ENCODE data around the gene TTLL13. TPM values are rescaled to one million over a fixed set of nuclear protein-coding genes. Genes with fewer than 3 reads are reported as not detected.
"Not testable (repeated sequence)": the region's sequence is repeated elsewhere in the genome, so short reads cannot be mapped to it uniquely, and the experiment has no call there.

Gene TTLL13
- total RNA-seq, 4 donors from 2014 or later: not detected

DNA sequence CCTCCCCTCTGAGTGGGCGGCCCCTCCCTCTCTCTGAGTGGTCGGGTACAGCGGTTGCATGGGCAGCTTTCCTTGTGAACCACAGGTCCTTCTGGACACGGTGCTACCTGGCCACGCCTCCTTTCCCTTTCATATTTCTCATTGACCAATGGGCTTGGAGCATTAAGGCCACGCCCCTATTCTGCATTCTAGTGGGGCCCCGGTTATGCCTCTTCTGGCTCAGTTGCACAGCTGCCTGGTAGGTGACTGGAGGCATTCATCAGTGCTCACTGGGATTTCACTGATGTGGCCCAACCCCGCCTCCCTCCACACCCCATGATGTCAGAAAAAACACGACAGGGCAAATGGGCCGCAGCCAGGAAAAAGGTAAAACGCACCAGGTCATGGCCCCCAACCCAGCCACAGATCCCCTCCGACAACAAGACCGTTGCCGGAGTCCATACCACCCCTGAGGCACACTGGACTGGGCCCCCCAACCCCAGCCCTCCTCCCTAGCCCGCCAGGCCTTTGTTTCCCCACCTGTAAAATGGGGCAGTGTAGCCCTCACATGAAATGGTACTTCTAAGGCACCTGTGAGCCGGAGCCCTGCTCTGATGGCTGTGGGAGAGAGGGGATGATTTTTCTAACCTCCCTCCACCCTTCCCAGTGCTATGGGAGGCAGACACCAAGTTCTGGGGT lies 42.5 kb downstream of the TTLL13 start:
- peak in 1 of 3 donors; percentile 67 for DNase-seq

DNA sequence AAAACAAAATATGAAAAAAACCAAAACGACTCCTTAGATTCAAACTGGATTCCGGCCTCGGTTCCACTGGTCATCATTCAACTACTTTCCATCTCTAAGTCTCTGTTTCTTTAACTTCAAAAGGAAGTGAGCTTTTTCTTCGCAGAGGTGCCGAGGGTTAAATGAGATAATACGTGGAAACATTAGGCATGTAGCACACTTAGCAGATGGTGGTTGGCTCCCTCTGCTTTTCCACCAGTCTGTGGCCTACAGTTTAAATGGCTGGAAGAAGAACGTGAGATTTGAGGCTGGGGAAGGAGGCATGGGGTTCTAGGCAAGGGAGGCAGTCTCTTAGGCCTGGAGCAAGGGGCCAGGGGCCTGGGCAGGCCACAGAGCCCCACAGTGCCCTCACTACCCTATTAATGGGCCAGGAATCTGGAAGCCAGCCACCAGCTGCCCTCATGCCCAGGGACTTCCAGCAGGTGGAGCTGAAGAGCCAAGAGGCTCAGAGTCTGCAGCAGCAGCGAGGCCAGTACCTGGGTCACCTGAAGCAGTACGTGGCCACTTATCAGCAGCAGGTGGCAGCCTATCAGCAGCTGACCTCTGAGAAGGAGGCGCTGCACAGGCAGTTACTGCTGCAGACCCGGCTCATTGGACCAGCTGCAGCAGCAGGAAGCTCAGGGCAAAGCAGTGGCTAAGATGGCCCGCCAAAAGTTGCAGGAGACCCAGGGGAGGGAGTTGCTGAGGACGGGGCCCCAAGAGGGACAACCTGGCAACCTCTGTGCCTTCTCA lies 43.9 kb downstream of the TTLL13 start:
- H3K27me3 ChIP-seq, H3K36me3 ChIP-seq, H3K4me1 ChIP-seq, H3K9me3 ChIP-seq: not testable (repeated sequence)
- Histone ChIP-seq H3K27ac (peak overlapping the region in 2 of 4 donors; percentile 32 to 48), H3K4me3 (peak overlapping the region in 1 of 4 donors; percentile 41)
- peak; percentile 72 to 95 (median 92) for DNase-seq
- TF ChIP-seq POLR2A (IDR thresholded peaks at IDR 0.05) (peak; percentile 64 to 73), CTCF (IDR thresholded peaks at IDR 0.05) (peak; percentile 27 to 96 (median 88))

More for the DNA sequence above, 42.5 kb downstream of the TTLL13 start:
- Histone ChIP-seq H3K27ac (no peak overlapping the region), H3K4me1 (peaks cover 0 to 9% (median 2%) of the 10 kb centered on the region in 4 donors), H3K27me3 (no peaks in the 10 kb centered on the region), H3K9me3 (no peaks in the 10 kb centered on the region), H3K4me3 (no peak overlapping the region), H3K36me3 (no peaks in the 10 kb centered on the region)
- TF ChIP-seq POLR2A (IDR thresholded peaks at IDR 0.05) (no peak), CTCF (IDR thresholded peaks at IDR 0.05) (no peak)

GRCh38 chr15:90294159-90294558 lies 44.8 kb downstream of the TTLL13 start:
- Histone ChIP-seq H3K27me3 (no peaks in the 10 kb centered on the region), H3K4me3 (peak overlapping the region in 2 of 4 donors; percentile 13 to 41), H3K9me3 (no peaks in the 10 kb centered on the region), H3K27ac (no peak overlapping the region), H3K4me1 (peaks cover 0 to 9% (median 2%) of the 10 kb centered on the region in 4 donors), H3K36me3 (no peaks in the 10 kb centered on the region)
- TF ChIP-seq POLR2A (IDR thresholded peaks at IDR 0.05) (no peak), CTCF (IDR thresholded peaks at IDR 0.05) (no peak)
- DNase-seq: no peak

DNA sequence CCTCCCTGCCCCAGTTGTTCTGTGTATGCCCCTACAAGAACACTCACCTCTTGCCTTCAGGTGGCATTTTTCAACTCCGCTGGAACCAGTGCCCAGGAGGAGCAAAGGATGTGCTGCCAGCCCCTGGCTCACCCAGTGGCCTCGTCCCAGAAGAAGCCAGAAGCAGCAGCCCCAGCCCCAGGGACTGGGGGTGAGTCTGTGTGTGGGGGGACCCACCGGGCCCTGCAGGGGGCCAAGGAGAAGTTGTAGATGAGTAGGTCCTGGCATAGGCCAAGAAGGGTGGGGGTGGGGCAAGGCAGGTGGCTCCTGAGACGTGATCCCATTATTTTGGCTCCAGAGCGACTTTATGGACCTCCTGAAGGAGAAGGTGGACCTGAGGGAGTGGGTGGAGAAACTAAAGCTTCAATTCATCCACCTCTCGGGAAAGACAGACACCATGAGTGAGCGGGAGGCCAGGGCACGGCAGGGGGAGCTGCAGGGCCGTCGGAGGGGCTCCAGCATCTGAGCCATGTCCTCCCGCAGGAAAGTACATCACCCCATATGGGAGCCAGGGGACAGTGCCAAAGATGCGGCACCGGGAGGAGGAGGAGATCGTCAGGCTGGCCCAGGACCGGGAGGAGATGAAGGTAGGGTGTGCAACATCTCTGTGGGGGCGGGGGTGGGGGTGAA lies 45.4 kb downstream of the TTLL13 start:
- no peaks in the 10 kb centered on the region for H3K27me3 ChIP-seq
- H3K4me3 ChIP-seq: peak overlapping the region in 2 of 4 donors; percentile 13 to 41
- no peaks in the 10 kb centered on the region for H3K9me3 ChIP-seq
- TF ChIP-seq POLR2A (IDR thresholded peaks at IDR 0.05) (no peak), CTCF (IDR thresholded peaks at IDR 0.05) (no peak)
- H3K4me1 ChIP-seq: peaks cover 0 to 9% (median 2%) of the 10 kb centered on the region in 4 donors
- H3K36me3 ChIP-seq: no peaks in the 10 kb centered on the region
- no peak for DNase-seq
- no peak overlapping the region for H3K27ac ChIP-seq

DNA sequence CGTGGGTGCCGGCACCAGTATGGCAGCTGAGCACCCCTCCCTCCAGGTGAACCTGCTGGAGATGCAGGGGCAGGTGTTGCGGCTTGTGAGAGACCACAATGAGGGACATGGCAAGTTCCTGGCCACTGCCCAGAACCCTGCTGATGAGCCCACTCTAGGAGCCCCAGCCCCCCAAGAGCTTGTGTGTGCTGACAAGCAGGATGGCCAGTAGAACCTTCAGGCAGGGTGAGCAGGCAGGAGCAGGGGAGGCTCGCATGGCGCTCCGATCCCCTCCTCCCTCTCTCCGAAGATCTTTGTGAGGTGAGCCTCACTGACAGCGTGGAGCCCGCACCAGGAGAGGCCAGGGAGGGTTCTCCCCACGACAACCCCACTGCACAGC lies 45.9 kb downstream of the TTLL13 start:
- DNase-seq: no peak

DNA sequence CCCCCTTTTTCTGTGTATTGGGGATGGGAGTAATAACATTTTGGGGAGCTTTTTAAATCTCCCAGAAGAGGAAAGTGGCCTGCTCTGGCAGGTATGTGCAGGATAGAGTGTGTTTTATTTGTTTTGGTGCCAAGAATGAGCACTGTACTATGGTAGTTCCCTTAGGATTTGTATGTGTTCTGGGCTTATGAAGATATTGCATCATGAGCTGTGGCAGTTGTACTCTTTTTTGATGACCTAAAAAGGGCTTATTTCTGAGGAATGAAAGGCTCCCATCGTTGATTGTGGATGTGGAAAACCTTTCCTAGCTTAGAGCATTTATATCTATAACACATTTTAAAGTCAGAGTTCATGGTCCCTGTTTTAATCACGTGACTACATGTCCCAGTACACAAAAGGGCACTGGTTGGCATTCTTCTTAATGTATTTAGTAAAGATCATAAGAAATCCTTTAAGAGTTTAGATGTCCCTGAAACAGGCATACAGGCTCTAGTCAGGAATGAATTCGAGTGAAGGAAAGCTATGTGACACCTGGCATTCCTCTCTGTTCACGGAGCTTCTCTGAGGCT lies 47.0 kb downstream of the TTLL13 start:
- H3K4me3 ChIP-seq, H3K27ac ChIP-seq, H3K36me3 ChIP-seq, DNase-seq, H3K27me3 ChIP-seq, H3K9me3 ChIP-seq: not testable (repeated sequence)
- peaks cover 0 to 15% (median 2%) of the 10 kb centered on the region in 4 donors for H3K4me1 ChIP-seq

More for the DNA sequence above, 45.9 kb downstream of the TTLL13 start:
- Histone ChIP-seq H3K4me1 (peaks cover 0 to 9% (median 2%) of the 10 kb centered on the region in 4 donors), H3K27me3 (no peaks in the 10 kb centered on the region), H3K27ac (no peak overlapping the region), H3K9me3 (no peaks in the 10 kb centered on the region), H3K36me3 (no peaks in the 10 kb centered on the region), H3K4me3 (peak overlapping the region in 2 of 4 donors; percentile 13 to 41)
- TF ChIP-seq POLR2A (IDR thresholded peaks at IDR 0.05) (no peak), CTCF (IDR thresholded peaks at IDR 0.05) (no peak)
